Duodenal mucosa (tissue), 2 donors: Measurements from ENCODE around the gene RAB33B.
"Not testable (repeated sequence)": the region's sequence is repeated elsewhere in the genome, so short reads cannot be mapped to it uniquely, and the experiment has no call there.

ENCODE experiments used
- H3K27ac ChIP-seq: one replicate; pipeline ENCODE4 v1.7.0; 2013; ENCODE audit warnings: low read depth, low read length
- H3K27me3 ChIP-seq, 2 donors: one replicate each; pipeline ENCODE4 v1.7.0; 2013; ENCODE audit warnings: low read length in 2 of 2, control low read depth in 1 of 2; ENCODE audit not compliant: insufficient read depth in 2 of 2, control insufficient read depth in 1 of 2
- H3K36me3 ChIP-seq, 2 donors: one replicate each; pipeline ENCODE4 v1.7.0; 2013; ENCODE audit warnings: low read length in 2 of 2, control low read depth in 1 of 2; ENCODE audit not compliant: insufficient read depth in 2 of 2, control insufficient read depth in 1 of 2
- H3K4me1 ChIP-seq, 2 donors: one replicate each; pipeline ENCODE4 v1.7.0; 2013; ENCODE audit warnings: low read length in 2 of 2, control low read depth in 1 of 2; ENCODE audit not compliant: insufficient read depth in 2 of 2, control insufficient read depth in 1 of 2
- H3K4me3 ChIP-seq, 2 donors: one replicate each; pipeline ENCODE4 v1.7.0; 2013; ENCODE audit warnings: low read length in 2 of 2, low read depth in 1 of 2
- H3K9ac ChIP-seq, 2 donors: one replicate each; pipeline ENCODE4 v1.7.0; 2013; ENCODE audit warnings: low read length in 2 of 2, low read depth in 1 of 2
- H3K9me3 ChIP-seq, 2 donors: one replicate each; pipeline ENCODE4 v1.7.0; 2013; ENCODE audit warnings: low read length in 2 of 2, control low read depth in 1 of 2; ENCODE audit not compliant: control insufficient read depth in 1 of 2

Gene RAB33B

GRCh38 chr4:139460565-139460964 lies 6.6 kb downstream of the RAB33B start:
- Histone ChIP-seq H3K4me3 (no peak overlapping the region), H3K9me3 (no peaks in the 10 kb centered on the region), H3K36me3 (peaks cover 0 to 2% of the 10 kb centered on the region in 2 donors), H3K4me1 (peaks cover 29 to 35% of the 10 kb centered on the region in 2 donors), H3K27ac (no peak overlapping the region), H3K9ac (no peak overlapping the region), H3K27me3 (no peaks in the 10 kb centered on the region)

GRCh38 chr4:139461022-139461628 lies 7.2 kb downstream of the RAB33B start:
- H3K9ac ChIP-seq = no peak overlapping the region
- no peaks in the 10 kb centered on the region for H3K9me3 ChIP-seq
- H3K4me1 ChIP-seq = peaks cover 23 to 30% of the 10 kb centered on the region in 2 donors
- peaks cover 0 to 2% of the 10 kb centered on the region in 2 donors for H3K36me3 ChIP-seq
- no peak overlapping the region for H3K4me3 ChIP-seq
- no peak overlapping the region for H3K27ac ChIP-seq
- no peaks in the 10 kb centered on the region for H3K27me3 ChIP-seq

GRCh38 chr4:139464512-139464911 lies 10.6 kb downstream of the RAB33B start:
- not testable (repeated sequence) for H3K4me3 ChIP-seq, H3K27me3 ChIP-seq, H3K9ac ChIP-seq, H3K27ac ChIP-seq, H3K4me1 ChIP-seq, H3K9me3 ChIP-seq, H3K36me3 ChIP-seq

- Histone ChIP-seq H3K4me1 (peaks cover 0 to 3% of the 10 kb centered on the region in 2 donors), H3K9me3 (peaks cover 0 to 3% of the 10 kb centered on the region in 2 donors), H3K27me3 (no peaks in the 10 kb centered on the region), H3K4me3 (no peak overlapping the region), H3K9ac (no peak overlapping the region), H3K27ac (no peak overlapping the region), H3K36me3 (peaks cover 0 to 2% of the 10 kb centered on the region in 2 donors)
Measured at GRCh38 chr4:139465922-139466321, 12.0 kb downstream of the RAB33B start.

- not testable (repeated sequence) for H3K9ac ChIP-seq, H3K27me3 ChIP-seq, H3K4me3 ChIP-seq, H3K4me1 ChIP-seq, H3K9me3 ChIP-seq, H3K27ac ChIP-seq
- H3K36me3 ChIP-seq = peaks cover 0 to 12% of the 10 kb centered on the region in 2 donors
Measured at GRCh38 chr4:139468756-139469155, 14.8 kb downstream of the RAB33B start.

- Histone ChIP-seq H3K4me1 (peaks cover 0 to 4% of the 10 kb centered on the region in 2 donors), H3K36me3 (peaks cover 0 to 12% of the 10 kb centered on the region in 2 donors), H3K4me3 (no peak overlapping the region), H3K27me3 (no peaks in the 10 kb centered on the region), H3K9ac (no peak overlapping the region), H3K9me3 (peaks cover 0 to 3% of the 10 kb centered on the region in 2 donors), H3K27ac (no peak overlapping the region)
Measured at GRCh38 chr4:139469216-139469615, 15.3 kb downstream of the RAB33B start.

- Histone ChIP-seq H3K9ac (no peak overlapping the region), H3K9me3 (peaks cover 0 to 3% of the 10 kb centered on the region in 2 donors), H3K27me3 (no peaks in the 10 kb centered on the region), H3K27ac (no peak overlapping the region), H3K36me3 (peaks cover 0 to 12% of the 10 kb centered on the region in 2 donors), H3K4me3 (no peak overlapping the region), H3K4me1 (peaks cover 0 to 4% of the 10 kb centered on the region in 2 donors)
Measured at GRCh38 chr4:139469869-139470268, 15.9 kb downstream of the RAB33B start.

- Histone ChIP-seq H3K4me1 (peaks cover 0 to 4% of the 10 kb centered on the region in 2 donors), H3K9me3 (peaks cover 0 to 3% of the 10 kb centered on the region in 2 donors), H3K27me3 (no peaks in the 10 kb centered on the region), H3K4me3 (no peak overlapping the region), H3K9ac (no peak overlapping the region), H3K36me3 (peaks cover 0 to 12% of the 10 kb centered on the region in 2 donors), H3K27ac (no peak overlapping the region)
Measured at GRCh38 chr4:139470295-139470694, 16.4 kb downstream of the RAB33B start.

GRCh38 chr4:139470997-139471665 lies 17.2 kb downstream of the RAB33B start:
- no peak overlapping the region for H3K27ac ChIP-seq
- H3K4me3 ChIP-seq = no peak overlapping the region
- H3K36me3 ChIP-seq = peaks cover 0 to 12% of the 10 kb centered on the region in 2 donors
- no peaks in the 10 kb centered on the region for H3K27me3 ChIP-seq
- H3K9ac ChIP-seq = no peak overlapping the region
- H3K9me3 ChIP-seq = peaks cover 0 to 3% of the 10 kb centered on the region in 2 donors
- peaks cover 0 to 4% of the 10 kb centered on the region in 2 donors for H3K4me1 ChIP-seq

- peaks cover 0 to 3% of the 10 kb centered on the region in 2 donors for H3K9me3 ChIP-seq
- no peak overlapping the region for H3K27ac ChIP-seq
- peaks cover 0 to 4% of the 10 kb centered on the region in 2 donors for H3K4me1 ChIP-seq
- no peaks in the 10 kb centered on the region for H3K27me3 ChIP-seq
- peaks cover 0 to 19% of the 10 kb centered on the region in 2 donors for H3K36me3 ChIP-seq
- H3K9ac ChIP-seq = no peak overlapping the region
- H3K4me3 ChIP-seq = no peak overlapping the region
Measured at GRCh38 chr4:139472852-139473251, 18.9 kb downstream of the RAB33B start.
